Measurements from ENCODE around the gene LMX1A. TPM values are rescaled to one million over a fixed set of nuclear protein-coding genes. Genes with fewer than 3 reads are reported as not detected.

Gene LMX1A
- total and polyA plus RNA-seq, 2 of the 13 experiments (the other 11 are each of a cell fraction or from before 2014, with no cell fraction given): 0.07 TPM; not detected in 1

DNA sequence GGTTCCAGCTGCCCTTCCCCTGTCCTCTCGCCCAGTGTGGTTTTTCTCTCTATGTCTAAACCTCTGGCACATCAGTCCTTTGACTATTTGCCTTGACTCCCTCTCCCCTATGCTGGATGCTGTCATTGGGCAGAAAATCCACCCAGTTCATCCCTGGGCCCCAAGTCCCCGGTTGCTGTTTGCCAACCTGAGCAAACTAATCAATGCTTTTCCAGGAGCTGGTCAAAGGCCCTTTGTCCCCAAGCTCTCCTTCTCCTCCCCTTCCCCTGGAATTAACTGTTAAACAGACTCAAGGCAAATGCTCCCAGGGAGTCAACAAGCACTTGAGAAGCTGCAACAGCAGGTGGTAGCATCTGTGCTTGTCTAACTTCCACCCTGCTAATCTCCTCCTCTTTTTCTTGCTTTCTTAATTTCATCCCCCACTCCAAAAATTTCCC is 102.7 kb downstream of the LMX1A start (continued):
- TF ChIP-seq IRF2 (CRISPR knock-in tag; IDR thresholded peaks at IDR 0.05) (no peak), ZBTB37 (CRISPR knock-in tag; IDR thresholded peaks at IDR 0.05) (peak; percentile 93), MYC (CRISPR knock-in tag; IDR thresholded peaks at IDR 0.05; ENCODE audit: borderline replicate concordance) (peak; percentile 17; the same call in 1 of the 2 replicates), ZNF605 (CRISPR knock-in tag; IDR thresholded peaks at IDR 0.05) (no peak), SNRNP70 (IDR thresholded peaks at IDR 0.05; ENCODE audit: low read depth, low read length) (no peak), ZNF337 (CRISPR knock-in tag; IDR thresholded peaks at IDR 0.05; ENCODE audit: borderline replicate concordance, low read depth) (no peak), ARID5B (CRISPR knock-in tag; IDR thresholded peaks at IDR 0.05) (peak; percentile 70), NFE2 (CRISPR knock-in tag; IDR thresholded peaks at IDR 0.05) (no peak), ZNF512B (CRISPR knock-in tag; IDR thresholded peaks at IDR 0.05; ENCODE audit: borderline replicate concordance) (no peak), ATF1 (CRISPR knock-in tag; IDR thresholded peaks at IDR 0.05) (no peak), CHD2 (IDR thresholded peaks at IDR 0.05; ENCODE audit: low read depth, low read length) (no peak), TEAD2 (CRISPR knock-in tag; IDR thresholded peaks at IDR 0.05) (no peak)
- TF ChIP-seq, protein P1, sequence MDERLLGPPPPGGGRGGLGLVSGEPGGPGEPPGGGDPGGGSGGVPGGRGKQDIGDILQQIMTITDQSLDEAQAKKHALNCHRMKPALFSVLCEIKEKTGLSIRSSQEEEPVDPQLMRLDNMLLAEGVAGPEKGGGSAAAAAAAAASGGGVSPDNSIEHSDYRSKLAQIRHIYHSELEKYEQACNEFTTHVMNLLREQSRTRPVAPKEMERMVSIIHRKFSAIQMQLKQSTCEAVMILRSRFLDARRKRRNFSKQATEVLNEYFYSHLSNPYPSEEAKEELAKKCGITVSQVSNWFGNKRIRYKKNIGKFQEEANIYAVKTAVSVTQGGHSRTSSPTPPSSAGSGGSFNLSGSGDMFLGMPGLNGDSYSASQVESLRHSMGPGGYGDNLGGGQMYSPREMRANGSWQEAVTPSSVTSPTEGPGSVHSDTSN (CRISPR knock-in tag; IDR thresholded peaks at IDR 0.05): no peak
- TF ChIP-seq, protein P2, sequence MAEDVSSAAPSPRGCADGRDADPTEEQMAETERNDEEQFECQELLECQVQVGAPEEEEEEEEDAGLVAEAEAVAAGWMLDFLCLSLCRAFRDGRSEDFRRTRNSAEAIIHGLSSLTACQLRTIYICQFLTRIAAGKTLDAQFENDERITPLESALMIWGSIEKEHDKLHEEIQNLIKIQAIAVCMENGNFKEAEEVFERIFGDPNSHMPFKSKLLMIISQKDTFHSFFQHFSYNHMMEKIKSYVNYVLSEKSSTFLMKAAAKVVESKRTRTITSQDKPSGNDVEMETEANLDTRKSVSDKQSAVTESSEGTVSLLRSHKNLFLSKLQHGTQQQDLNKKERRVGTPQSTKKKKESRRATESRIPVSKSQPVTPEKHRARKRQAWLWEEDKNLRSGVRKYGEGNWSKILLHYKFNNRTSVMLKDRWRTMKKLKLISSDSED (CRISPR knock-in tag; IDR thresholded peaks at IDR 0.05): no peak
